Gastrocnemius medialis (tissue), 4 donors: ENCODE measurements around the gene TEX11. TPM values are rescaled to one million over a fixed set of nuclear protein-coding genes. Genes with fewer than 3 reads are reported as not detected.

Experiments used
- ATAC-seq, 2 donors: fragments of 150-250 bp; one replicate each; pipeline ENCODE4 v1.9.1; 2016
- DNase-seq, 2 donors: peaks; one replicate each; pipeline ENCODE4 v3.0.0-alpha.2; 2019
- H3K27ac ChIP-seq, 4 donors: fragments of 200-600 bp; sonication (generic); 1 replicate in 1 of 4; 2 replicates in 3 of 4; pipeline ENCODE4 v1.5.1; 2016 to 2018; ENCODE audit warnings: mild to moderate bottlenecking in 2 of 4, moderate library complexity in 1 of 4
- H3K27me3 ChIP-seq, 3 donors: fragments of 200-600 bp; sonication (generic) in 2 of 3; 1 replicate in 1 of 3; 2 replicates in 2 of 3; pipeline versions ENCODE4 v1.5.1 to v1.6.0; 2016 to 2019; ENCODE audit warnings: mild to moderate bottlenecking in 1 of 3, moderate library complexity in 1 of 3
- H3K36me3 ChIP-seq, 2 donors: fragments of 200-600 bp; sonication (generic) in 1 of 2; one replicate each; pipeline ENCODE4 v1.5.1; 2017 to 2018
- H3K4me1 ChIP-seq, 2 donors: fragments of 200-600 bp; sonication (generic) in 1 of 2; one replicate each; pipeline ENCODE4 v1.5.1; 2016 to 2017; ENCODE audit warnings: mild to moderate bottlenecking in 2 of 2
- H3K4me3 ChIP-seq, 4 donors: fragments of 200-600 bp; sonication (generic) in 3 of 4; 1 replicate in 1 of 4; 2 replicates in 3 of 4; pipeline ENCODE4 v1.5.1; 2016 to 2019; ENCODE audit warnings: mild to moderate bottlenecking in 2 of 4
- H3K9me3 ChIP-seq, 3 donors: fragments of 200-600 bp; sonication (generic) in 2 of 3; 1 replicate in 1 of 3; 2 replicates in 2 of 3; pipeline ENCODE4 v1.5.1; 2016 to 2019
- CTCF ChIP-seq, 5 experiments: fragments of 450-650 bp in 3 of 5; fragments of 200-600 bp in 2 of 5; sonication (generic) in 2 of 5; IDR thresholded peaks in 4 of 5; conservative IDR thresholded peaks in 1 of 5; 1 replicate in 4 of 5; 2 replicates in 1 of 5; pipeline ENCODE4 v1.5.1; 2016 to 2019; ENCODE audit warnings: antibody characterized with exemption in 5 of 5, mild to moderate bottlenecking in 3 of 5, moderate library complexity in 3 of 5
- POLR2A ChIP-seq, 2 donors: fragments of 450-650 bp; IDR thresholded peaks; one replicate each; pipeline ENCODE4 v1.6.1; 2017; ENCODE audit warnings: antibody characterized with exemption in 2 of 2, mild to moderate bottlenecking in 2 of 2, moderate library complexity in 2 of 2
- in situ Hi-C, 4 donors: fragments of 200-750 bp; cut with MboI; loops; one replicate each; pipeline versions ENCODE4 v1.15.0 to v1.8.0; 2017; ENCODE audit warnings: low sequenced_read_pairs in 4 of 4
- intact Hi-C: fragments of 100-400 bp; cut with DNase I; formaldehyde crosslinking; loops from one replicate; pipeline ENCODE4 v1.15.1; 2023; ENCODE audit warnings: low total_unique reads
- total RNA-seq, 4 donors: library from RNA; depleted of rRNA; stranded (reverse); fragments of >200 nt; gene quantifications; one replicate each; pipeline versions ENCODE4 v1.1.0 to v1.2.3, GENCODE V29; 2016

The TEX11 gene
- total RNA-seq = not detected

DNA sequence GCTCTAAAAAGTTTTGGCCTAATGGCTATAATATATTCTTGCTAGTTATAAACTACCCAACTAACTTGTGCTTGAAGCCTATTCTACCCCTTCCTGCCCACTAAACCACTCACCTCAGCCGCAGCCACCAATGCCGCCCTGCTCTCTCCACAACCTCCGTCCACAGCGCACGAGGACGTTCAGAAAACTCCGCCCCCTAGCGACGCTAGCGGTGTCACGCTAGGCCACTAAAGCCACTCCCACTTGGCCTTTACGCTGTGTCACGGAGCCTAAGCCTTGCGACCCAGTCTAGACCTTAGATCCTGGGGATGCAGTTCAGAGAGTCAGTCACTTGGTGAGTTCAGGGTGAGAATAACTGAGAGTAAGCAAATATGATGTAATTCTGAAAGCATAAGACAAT, at the start of gene TEX11:
TEX11 (minus strand) TSS at position 171 of the 400 bp plus-strand sequence. CDS start 922 bp downstream, outside the sequence.
- H3K36me3 ChIP-seq = no peaks in the 10 kb centered on the region
- H3K4me1 ChIP-seq = no peaks in the 10 kb centered on the region
- TF ChIP-seq CTCF (IDR thresholded peaks at IDR 0.05 in 4 of 5, conservative IDR thresholded peaks at IDR 0.05 in 1 of 5) = no peak
- no peak for TF ChIP-seq POLR2A (IDR thresholded peaks at IDR 0.05)
- in situ Hi-C loops (no loop called here), intact Hi-C loops (no loop called here)
- H3K27ac ChIP-seq = no peak within 1 kb of the TSS
- H3K27me3 ChIP-seq = no peaks in the 10 kb centered on the region
- DNase-seq (no peak), ATAC-seq (no peak)
- H3K4me3 ChIP-seq = no peak within 1 kb of the TSS
- no peaks in the 10 kb centered on the region for H3K9me3 ChIP-seq

DNA sequence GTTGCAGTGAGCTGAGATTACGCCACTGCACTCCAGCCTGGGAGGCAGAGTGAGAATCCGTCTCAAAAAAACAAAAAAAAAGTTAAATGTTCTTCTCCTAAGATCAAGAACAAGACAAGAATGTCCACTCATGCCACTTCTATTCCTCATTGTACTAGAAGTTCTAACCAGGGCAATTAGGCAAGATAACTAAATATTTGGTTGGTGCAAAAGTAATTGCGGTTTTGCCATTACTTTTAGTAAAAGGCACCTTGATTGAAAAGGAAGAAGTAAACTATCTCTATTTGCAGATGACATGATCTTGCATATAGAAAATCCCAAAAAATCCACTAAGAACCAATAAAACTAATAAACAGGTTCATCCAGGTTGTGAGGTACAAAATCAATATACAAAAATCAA, 46.4 kb upstream of the TEX11 start:
- Histone ChIP-seq H3K9me3 (no peaks in the 10 kb centered on the region), H3K4me3 (no peak overlapping the region), H3K27ac (no peak overlapping the region), H3K27me3 (peaks cover 0 to 3% (median 0%) of the 10 kb centered on the region in 3 donors), H3K36me3 (no peaks in the 10 kb centered on the region), H3K4me1 (no peaks in the 10 kb centered on the region)
- in situ Hi-C loops (no loop called here), intact Hi-C loops (no loop called here)
- no peak for ATAC-seq
- DNase-seq = no peak
- no peak for TF ChIP-seq POLR2A (IDR thresholded peaks at IDR 0.05)
- TF ChIP-seq CTCF (IDR thresholded peaks at IDR 0.05 in 4 of 5, conservative IDR thresholded peaks at IDR 0.05 in 1 of 5) = no peak

GRCh38 chrX:70924294-70924911, 15.9 kb upstream of the TEX11 start:
- Histone ChIP-seq H3K4me1 (no peaks in the 10 kb centered on the region), H3K27me3 (peaks cover 0 to 8% (median 6%) of the 10 kb centered on the region in 3 donors), H3K9me3 (no peaks in the 10 kb centered on the region), H3K36me3 (no peaks in the 10 kb centered on the region), H3K4me3 (no peak overlapping the region), H3K27ac (no peak overlapping the region)
- in situ Hi-C loops (no loop called here), intact Hi-C loops (no loop called here)
- ATAC-seq = no peak
- no peak for TF ChIP-seq POLR2A (IDR thresholded peaks at IDR 0.05)
- TF ChIP-seq CTCF (IDR thresholded peaks at IDR 0.05 in 4 of 5, conservative IDR thresholded peaks at IDR 0.05 in 1 of 5) = no peak
- no peak for DNase-seq

DNA sequence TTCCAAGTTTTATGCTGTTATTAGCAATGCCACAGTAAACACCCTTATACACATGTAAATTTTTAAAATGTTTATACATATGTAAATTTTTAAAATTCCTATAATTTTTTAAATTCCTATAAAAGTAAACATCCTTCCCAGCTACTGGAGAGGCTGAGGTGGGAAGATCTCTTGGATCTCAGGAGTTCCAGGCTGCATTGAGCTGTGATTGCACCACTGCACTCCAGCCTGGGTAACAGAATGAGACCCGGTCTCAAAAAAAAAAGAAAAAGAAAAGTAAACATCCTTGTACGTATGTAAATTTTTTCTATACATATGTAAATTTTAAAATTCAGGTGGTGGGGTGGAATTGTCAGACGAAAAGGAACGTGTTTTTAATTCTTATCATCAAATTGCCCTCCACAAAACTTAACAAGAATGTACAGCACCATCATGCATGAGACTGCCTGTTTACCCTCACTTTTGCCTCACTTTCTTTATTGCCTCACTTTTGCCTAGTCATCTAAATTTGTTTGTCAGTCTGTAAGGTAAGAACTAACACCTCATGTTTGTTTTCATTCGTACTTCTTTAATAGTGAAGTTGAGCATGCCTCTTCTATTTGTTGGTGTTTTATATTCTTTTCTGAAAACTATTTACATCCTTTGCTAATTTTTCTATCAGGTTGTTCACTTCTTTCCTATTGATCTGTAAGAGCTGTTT, 14.4 kb upstream of the TEX11 start:
- intact Hi-C loops (no loop called here), in situ Hi-C loops (no loop called here)
- H3K27me3 ChIP-seq = peaks cover 0 to 7% (median 6%) of the 10 kb centered on the region in 3 donors

More for the DNA sequence above, 14.4 kb upstream of the TEX11 start:
- Histone ChIP-seq H3K27ac (no peak overlapping the region), H3K4me3 (no peak overlapping the region), H3K36me3 (no peaks in the 10 kb centered on the region), H3K9me3 (no peaks in the 10 kb centered on the region), H3K4me1 (no peaks in the 10 kb centered on the region)
- ATAC-seq = no peak
- DNase-seq = no peak
- TF ChIP-seq POLR2A (IDR thresholded peaks at IDR 0.05) (no peak), CTCF (IDR thresholded peaks at IDR 0.05 in 4 of 5, conservative IDR thresholded peaks at IDR 0.05 in 1 of 5) (no peak)
